GM18873 (cell line): ENCODE data around the gene MDM4.
"Not testable (repeated sequence)": the region's sequence is repeated elsewhere in the genome, so short reads cannot be mapped to it uniquely, and the experiment has no call there.

Source experiments
- ATAC-seq: cut with Tn5 transposase; IDR thresholded peaks from one replicate; pipeline ENCODE4 v1.9.1; 2021; ENCODE audit warnings: mild to moderate bottlenecking, moderate library complexity, moderate number of reproducible peaks; ENCODE audit not compliant: unreplicated experiment, low FRiP score

Gene MDM4

GRCh38 chr1:204509186-204509635, 7.0 kb upstream of the MDM4 start:
- no peak for ATAC-seq

- no peak for ATAC-seq
These were observed 4.8 kb upstream of the MDM4 start for GRCh38 chr1:204511366-204511765.

- no peak for ATAC-seq
These were observed 3.0 kb upstream of the MDM4 start for GRCh38 chr1:204513117-204513716.

GRCh38 chr1:204514828-204515227, 1.4 kb upstream of the MDM4 start:
- ATAC-seq: no peak

GRCh38 chr1:204517382-204517781, 1.2 kb downstream of the MDM4 start:
- not testable (repeated sequence) for ATAC-seq

GRCh38 chr1:204520834-204521709, 4.9 kb downstream of the MDM4 start:
- peak; percentile 56 for ATAC-seq

GRCh38 chr1:204521941-204522521, 5.8 kb downstream of the MDM4 start:
- not testable (repeated sequence) for ATAC-seq

- ATAC-seq: no peak
These were observed 7.5 kb downstream of the MDM4 start for GRCh38 chr1:204523605-204524215.

GRCh38 chr1:204524986-204525385, 8.8 kb downstream of the MDM4 start:
- no peak for ATAC-seq

- no peak for ATAC-seq
These were observed 12.0 kb downstream of the MDM4 start for GRCh38 chr1:204528241-204528640.

- ATAC-seq: no peak
These were observed 12.5 kb downstream of the MDM4 start for GRCh38 chr1:204528677-204529076.

- ATAC-seq: no peak
These were observed 13.2 kb downstream of the MDM4 start for GRCh38 chr1:204529371-204529895.

- peak; percentile 71 for ATAC-seq
These were observed 14.7 kb downstream of the MDM4 start for GRCh38 chr1:204530932-204531331.

- no peak for ATAC-seq
These were observed 16.6 kb downstream of the MDM4 start for GRCh38 chr1:204532832-204533231.

GRCh38 chr1:204541626-204542025, 25.4 kb downstream of the MDM4 start:
- ATAC-seq: no peak

- ATAC-seq: no peak
These were observed 28.1 kb downstream of the MDM4 start for GRCh38 chr1:204544321-204544720.

GRCh38 chr1:204545202-204545601, 29.0 kb downstream of the MDM4 start:
- ATAC-seq: no peak

- no peak for ATAC-seq
These were observed 29.7 kb downstream of the MDM4 start for GRCh38 chr1:204545881-204546280.

GRCh38 chr1:204548265-204548664, 32.1 kb downstream of the MDM4 start:
- ATAC-seq: no peak

- no peak for ATAC-seq
These were observed 33.1 kb downstream of the MDM4 start for GRCh38 chr1:204549313-204549712.

GRCh38 chr1:204550926-204551325, 34.7 kb downstream of the MDM4 start:
- no peak for ATAC-seq
